ENCODE measurements around the gene TRIM58. TPM values are rescaled to one million over a fixed set of nuclear protein-coding genes. Genes with fewer than 3 reads are reported as not detected.

TRIM58 gene, protein sequence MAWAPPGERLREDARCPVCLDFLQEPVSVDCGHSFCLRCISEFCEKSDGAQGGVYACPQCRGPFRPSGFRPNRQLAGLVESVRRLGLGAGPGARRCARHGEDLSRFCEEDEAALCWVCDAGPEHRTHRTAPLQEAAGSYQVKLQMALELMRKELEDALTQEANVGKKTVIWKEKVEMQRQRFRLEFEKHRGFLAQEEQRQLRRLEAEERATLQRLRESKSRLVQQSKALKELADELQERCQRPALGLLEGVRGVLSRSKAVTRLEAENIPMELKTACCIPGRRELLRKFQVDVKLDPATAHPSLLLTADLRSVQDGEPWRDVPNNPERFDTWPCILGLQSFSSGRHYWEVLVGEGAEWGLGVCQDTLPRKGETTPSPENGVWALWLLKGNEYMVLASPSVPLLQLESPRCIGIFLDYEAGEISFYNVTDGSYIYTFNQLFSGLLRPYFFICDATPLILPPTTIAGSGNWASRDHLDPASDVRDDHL
- 0.07 TPM in 1 of 2 replicates, not detected in the other for total RNA-seq

DNA sequence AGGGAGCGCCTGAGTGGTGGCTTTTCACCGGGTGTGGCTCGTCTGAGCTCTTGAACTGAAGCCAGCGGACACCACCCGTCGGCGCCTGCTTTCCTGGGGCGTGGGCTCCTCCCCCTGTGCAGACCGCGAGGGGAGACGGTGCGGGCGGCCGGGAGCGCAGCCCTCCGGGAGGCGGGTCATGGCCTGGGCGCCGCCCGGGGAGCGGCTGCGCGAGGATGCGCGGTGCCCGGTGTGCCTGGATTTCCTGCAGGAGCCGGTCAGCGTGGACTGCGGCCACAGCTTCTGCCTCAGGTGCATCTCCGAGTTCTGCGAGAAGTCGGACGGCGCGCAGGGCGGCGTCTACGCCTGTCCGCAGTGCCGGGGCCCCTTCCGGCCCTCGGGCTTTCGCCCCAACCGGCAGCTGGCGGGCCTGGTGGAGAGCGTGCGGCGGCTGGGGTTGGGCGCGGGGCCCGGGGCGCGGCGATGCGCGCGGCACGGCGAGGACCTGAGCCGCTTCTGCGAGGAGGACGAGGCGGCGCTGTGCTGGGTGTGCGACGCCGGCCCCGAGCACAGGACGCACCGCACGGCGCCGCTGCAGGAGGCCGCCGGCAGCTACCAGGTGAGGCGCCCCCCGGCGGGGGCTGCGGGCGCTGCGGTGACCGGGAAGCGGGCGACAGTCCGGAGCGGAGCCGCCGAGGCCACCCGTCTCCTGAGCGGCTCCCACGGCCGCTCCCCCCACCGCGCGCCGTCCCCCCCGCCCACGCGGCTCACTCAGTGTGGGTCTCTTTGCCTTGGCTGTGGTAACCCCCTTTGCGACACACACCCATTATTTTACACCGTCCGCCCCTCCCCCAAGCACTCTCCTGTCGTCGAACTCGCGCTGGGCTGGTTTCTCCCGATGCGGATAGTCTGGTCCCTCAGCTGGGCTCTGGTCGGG is at the start of gene TRIM58:
Gene TRIM58, plus strand, starts transcription at position 119 of the 916 bp plus-strand sequence. Its CDS starts 60 bp downstream, at position 179.

DNA sequence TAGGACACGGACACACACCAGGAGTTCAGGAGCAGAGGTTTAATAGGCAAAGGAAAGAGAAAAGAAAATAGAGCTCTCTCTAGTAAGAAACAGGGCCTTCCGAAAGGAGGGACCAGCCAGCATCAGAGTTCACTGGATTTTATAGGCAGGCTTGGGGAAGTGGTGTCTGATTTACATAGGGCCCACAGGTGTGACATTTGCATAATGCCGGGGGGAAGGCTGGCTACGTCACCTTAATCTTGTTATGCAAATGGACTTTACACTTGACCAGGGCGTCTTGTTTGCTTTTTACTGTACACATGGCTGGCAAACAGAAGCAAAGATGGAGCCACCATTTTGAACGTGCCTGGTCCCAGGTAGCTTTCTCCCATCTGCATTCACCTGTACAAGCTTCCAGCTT is 33.0 kb upstream of the TRIM58 start, which contains the start of gene OR14A16:
Gene OR14A16, minus strand, starts transcription at position 97 of the 400 bp plus-strand sequence. CDS start 8,390 bp downstream, outside the sequence.

GRCh38 chr1:247841796-247842195 is 15.2 kb upstream of the TRIM58 start, which contains the start of gene OR11L1:
Gene OR11L1 (minus strand): TSS chr1:247841896. CDS start chr1:247841896, 0 bp downstream.

GRCh38 chr1:247895163-247895637 is 38.2 kb downstream of the TRIM58 start, which contains the start of gene OR2W3:
Gene OR2W3 (plus strand): TSS chr1:247895587. CDS start chr1:247895587, 0 bp downstream.

DNA sequence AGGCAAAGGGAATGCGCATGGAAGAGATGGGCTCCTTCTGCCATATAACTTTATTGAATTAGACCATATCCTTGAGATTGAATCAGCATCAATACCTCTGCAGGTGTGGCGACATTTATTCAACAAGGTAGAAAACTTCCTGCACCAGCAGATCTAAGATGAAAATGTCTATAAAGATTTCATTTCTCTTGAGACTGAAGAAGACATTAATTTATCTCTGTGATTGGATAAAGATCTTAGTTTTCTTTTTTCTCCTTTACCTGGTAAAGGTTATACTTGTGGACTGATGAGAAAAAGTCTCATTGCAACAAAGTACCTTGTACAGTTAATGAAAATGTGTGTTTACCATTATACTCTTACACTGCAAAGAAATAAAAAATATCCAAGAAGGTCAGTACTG is 63.0 kb downstream of the TRIM58 start, which contains the start of gene OR2T8:
Gene OR2T8, plus strand, starts transcription at position 301 of the 400 bp plus-strand sequence. CDS start 766 bp downstream, outside the sequence.

GRCh38 chr1:247924868-247925267 is 67.9 kb downstream of the TRIM58 start, which contains the start of gene OR2AJ1:
Gene OR2AJ1 (plus strand): TSS chr1:247924889. CDS start chr1:247933769, 8,880 bp downstream.

Other genes with a start within 250 kb of the TRIM58 start
- gene OR13G1, start 177.4 kb upstream of the TRIM58 start, total RNA-seq: not detected in 2 replicates
- gene OR6F1, start 140.5 kb upstream of the TRIM58 start, total RNA-seq: not detected in 2 replicates
- not detected in 2 replicates for gene OR14K1, start 118.6 kb upstream of the TRIM58 start, total RNA-seq
- gene OR14A2, start 109.0 kb upstream of the TRIM58 start, total RNA-seq: not detected in 2 replicates
- gene OR1C1, start 96.6 kb upstream of the TRIM58 start, total RNA-seq: not detected in 2 replicates
- not detected in 2 replicates for gene OR14A16, start 33.1 kb upstream of the TRIM58 start, total RNA-seq
- not detected in 2 replicates for gene OR11L1, start 15.3 kb upstream of the TRIM58 start, total RNA-seq
- gene OR2W3, start 38.4 kb downstream of the TRIM58 start, total RNA-seq: not detected in 2 replicates
- gene OR2T8, start 63.1 kb downstream of the TRIM58 start, total RNA-seq: not detected in 2 replicates
- not detected in 2 replicates for gene OR2AJ1, start 67.7 kb downstream of the TRIM58 start, total RNA-seq
- gene OR2L8, start 91.7 kb downstream of the TRIM58 start, total RNA-seq: not detected in 2 replicates
- gene OR2AK2, start 108.0 kb downstream of the TRIM58 start, total RNA-seq: not detected in 2 replicates
- not detected in 2 replicates for gene OR2L5, start 156.5 kb downstream of the TRIM58 start, total RNA-seq
- not detected in 2 replicates for gene OR2L2, start 172.9 kb downstream of the TRIM58 start, total RNA-seq
- not detected in 2 replicates for gene OR2L3, start 189.6 kb downstream of the TRIM58 start, total RNA-seq
- gene OR2L13, start 238.0 kb downstream of the TRIM58 start, total RNA-seq: not detected in 2 replicates